GM10847 (cell line): Measurements from ENCODE around the gene SCNN1G.

Experiments used
- POLR2A ChIP-seq: IDR thresholded peaks from 2 replicates; pipeline ENCODE4 v1.6.1; 2011; ENCODE audit not compliant: insufficient read length; ENCODE audit errors: extremely low read depth

The SCNN1G gene

DNA sequence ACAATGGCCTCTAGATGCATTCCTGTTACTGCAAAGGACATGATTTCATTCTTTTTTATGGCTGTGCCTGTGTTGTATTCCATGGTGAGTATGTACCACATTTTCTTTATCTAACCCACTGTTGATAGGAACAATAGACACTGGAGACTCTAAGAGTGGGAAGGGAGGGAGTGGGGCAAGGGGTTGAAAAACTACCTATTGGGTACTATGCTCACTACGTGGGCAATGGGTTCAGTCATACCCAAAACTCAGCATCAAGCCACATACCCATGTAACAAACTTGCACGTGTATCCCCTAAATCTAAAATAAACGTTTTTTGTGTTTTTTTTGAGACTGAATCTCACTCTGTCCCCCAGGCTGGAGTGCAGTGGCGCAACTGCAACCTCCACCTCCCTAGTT is 72.5 kb downstream of the SCNN1G start:
- no peak for TF ChIP-seq POLR2A

DNA sequence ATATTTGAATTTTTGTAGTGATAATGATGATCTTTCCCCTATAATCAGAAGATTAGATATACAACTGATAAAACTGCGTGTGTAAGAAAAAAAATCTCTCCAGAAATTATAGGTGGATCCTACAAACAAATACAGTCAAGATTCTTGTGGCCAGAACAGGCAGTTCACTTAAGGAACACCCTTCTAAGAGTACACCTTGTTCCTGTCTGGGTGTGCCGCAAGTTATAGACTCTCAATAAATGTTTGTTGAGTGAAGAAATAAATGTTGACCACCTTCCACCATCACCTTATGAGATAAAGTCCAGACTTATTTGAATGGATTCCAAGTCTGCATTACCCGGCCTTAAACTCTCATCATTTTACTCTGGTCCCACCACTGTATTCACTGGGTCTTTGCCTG is 73.9 kb downstream of the SCNN1G start:
- no peak for TF ChIP-seq POLR2A

DNA sequence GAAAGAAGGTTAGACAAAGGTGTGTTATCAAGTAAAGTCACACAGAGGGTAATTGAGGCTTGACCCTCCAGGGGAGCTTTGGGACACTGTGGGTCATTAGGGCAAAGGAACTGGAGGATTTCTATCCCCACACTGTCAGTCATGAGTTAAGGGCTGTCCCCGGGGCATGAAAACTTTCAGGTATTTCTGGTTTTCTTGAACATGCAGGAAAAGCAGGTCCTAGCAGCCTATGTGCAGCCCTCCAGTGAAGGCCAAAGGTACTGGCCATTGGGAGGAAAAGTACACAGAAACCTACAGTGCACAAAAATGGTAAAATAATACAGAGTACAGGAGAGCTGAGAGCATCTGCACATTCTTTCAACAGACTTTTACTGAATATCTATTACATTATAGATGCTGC is 75.1 kb downstream of the SCNN1G start:
- no peak for TF ChIP-seq POLR2A

DNA sequence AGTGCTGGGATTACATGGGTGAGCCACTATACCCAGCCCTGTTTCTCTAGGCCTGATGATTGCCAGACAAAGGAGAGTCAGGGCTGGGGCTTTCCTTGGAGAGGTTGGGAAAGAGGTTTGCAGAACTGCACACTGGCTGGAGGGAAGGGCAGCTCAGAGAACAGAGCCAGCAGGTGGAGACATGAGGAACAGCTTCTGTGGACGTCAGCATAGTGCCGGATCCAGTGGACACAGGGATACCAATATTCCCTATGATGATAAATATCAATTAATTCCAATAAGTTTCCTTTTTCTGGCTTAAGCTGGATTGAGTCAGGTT is 76.3 kb downstream of the SCNN1G start:
- TF ChIP-seq POLR2A: no peak
